GM21576 (cell line): ENCODE data around the gene FBXW10.
"Not testable (repeated sequence)": the region's sequence is repeated elsewhere in the genome, so short reads cannot be mapped to it uniquely, and the experiment has no call there.

Experiments
- ATAC-seq: cut with Tn5 transposase; IDR thresholded peaks from one replicate; pipeline ENCODE4 v1.9.1; 2021; ENCODE audit warnings: mild to moderate bottlenecking, moderate library complexity; ENCODE audit not compliant: unreplicated experiment

FBXW10 gene

DNA sequence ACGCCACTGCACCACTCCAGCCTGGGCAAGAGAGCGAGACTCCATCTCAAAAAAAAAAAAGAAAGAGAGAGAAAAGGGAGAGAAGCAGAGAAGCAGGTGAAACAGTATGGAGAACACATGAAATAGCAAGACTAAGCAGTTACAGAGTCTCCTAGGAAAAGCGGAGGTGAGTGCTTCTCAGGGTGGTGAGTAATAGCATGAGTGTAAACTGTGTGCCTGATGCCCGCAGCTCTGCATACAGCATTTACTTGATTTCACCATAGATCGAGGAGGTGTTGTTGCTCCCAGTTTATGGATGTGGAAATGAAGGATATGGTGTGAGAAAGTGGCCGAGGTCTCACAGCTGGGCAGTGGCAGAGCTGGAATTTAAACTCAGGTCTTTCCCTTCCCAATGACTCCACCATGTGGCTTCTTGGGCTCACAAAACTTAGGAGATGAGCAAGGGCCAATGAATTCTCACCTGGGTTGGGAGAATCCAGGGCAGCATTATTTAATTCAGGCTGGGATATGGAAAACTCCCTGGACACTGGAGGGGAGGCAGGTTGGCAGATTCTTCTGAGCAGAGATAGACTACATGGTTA lies 10.1 kb downstream of the FBXW10 start:
- ATAC-seq = not testable (repeated sequence)

DNA sequence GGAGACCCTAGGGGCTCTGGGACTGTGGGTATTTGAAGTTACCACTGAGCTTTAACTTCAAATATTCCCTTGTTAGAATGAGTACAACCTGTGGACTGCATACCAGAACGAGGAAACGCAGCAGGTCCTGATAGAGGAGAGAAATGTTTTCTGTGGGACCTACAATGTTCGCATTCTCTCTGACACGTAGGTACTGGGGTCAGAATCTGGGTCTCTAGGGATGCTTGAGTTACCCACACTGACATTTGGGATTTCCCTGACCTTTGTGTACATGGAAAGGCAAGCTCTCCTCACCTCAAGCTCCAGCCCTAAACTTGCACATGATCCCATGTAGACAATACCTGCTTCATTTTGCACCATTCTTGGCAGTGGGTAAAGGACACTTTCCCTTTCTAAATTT lies 12.1 kb downstream of the FBXW10 start:
- ATAC-seq = not testable (repeated sequence)

- not testable (repeated sequence) for ATAC-seq
Measured at GRCh38 chr17:18757368-18758044, 13.7 kb downstream of the FBXW10 start.

- not testable (repeated sequence) for ATAC-seq
Measured at GRCh38 chr17:18758344-18758743, 14.5 kb downstream of the FBXW10 start.

DNA sequence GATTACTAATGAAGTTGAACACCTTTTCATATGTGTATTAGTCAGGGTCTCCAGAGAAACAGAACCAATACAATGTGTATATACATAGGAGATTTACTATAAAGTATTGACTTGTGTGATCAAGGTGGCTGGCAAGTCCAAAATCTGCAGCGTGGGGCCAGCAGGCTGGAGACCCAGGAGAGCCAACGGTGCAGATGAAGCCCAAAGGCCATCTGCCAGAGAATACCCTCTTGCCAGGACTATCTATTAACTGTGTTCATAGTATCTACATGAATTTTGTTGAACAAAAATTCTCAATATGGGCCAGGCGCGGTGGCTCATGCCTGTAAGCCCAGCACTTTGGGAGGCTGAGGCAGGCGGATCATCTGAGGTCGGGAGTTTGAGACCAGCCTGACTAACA lies 16.4 kb downstream of the FBXW10 start:
- not testable (repeated sequence) for ATAC-seq

DNA sequence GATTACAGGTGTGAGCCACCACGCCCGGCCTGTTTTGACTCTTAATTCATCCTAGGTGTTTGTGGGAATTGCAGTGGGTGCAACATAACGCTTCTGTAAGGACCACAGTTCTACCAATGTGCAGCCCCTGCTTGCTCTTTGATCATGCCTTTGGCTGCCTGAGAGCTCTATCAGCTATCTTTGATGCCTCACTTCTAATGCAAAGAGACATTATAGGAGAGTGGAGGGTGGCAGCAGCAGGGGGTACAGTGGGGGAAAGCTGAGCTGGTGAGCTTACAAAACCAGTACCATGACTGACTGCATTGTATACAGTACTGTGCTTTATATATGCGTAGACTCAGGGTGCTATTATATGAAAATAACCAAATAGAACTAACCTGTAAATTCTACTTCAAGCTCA lies 26.7 kb downstream of the FBXW10 start:
- not testable (repeated sequence) for ATAC-seq

DNA sequence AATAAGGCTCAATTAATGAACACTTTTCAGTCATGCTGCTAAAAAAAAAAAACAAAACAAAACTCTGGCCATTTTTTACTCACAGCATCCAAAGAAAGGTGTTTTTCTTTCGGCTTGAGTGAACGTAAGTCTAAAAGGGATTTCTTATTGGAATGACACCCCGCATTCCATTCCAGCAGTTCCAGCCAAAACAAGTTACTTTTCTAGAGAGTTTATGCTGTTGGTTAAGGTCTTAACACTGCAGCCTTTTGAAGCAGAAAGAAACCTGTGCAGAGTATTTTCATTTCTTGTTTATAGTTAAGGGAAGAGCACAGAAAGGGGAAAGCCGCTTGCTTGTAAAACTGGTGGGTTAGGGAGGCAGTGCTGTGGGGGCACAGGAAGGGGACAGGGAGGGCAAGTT lies 27.2 kb downstream of the FBXW10 start:
- not testable (repeated sequence) for ATAC-seq

GRCh38 chr17:18772471-18772870 lies 28.6 kb downstream of the FBXW10 start:
- ATAC-seq = no peak

DNA sequence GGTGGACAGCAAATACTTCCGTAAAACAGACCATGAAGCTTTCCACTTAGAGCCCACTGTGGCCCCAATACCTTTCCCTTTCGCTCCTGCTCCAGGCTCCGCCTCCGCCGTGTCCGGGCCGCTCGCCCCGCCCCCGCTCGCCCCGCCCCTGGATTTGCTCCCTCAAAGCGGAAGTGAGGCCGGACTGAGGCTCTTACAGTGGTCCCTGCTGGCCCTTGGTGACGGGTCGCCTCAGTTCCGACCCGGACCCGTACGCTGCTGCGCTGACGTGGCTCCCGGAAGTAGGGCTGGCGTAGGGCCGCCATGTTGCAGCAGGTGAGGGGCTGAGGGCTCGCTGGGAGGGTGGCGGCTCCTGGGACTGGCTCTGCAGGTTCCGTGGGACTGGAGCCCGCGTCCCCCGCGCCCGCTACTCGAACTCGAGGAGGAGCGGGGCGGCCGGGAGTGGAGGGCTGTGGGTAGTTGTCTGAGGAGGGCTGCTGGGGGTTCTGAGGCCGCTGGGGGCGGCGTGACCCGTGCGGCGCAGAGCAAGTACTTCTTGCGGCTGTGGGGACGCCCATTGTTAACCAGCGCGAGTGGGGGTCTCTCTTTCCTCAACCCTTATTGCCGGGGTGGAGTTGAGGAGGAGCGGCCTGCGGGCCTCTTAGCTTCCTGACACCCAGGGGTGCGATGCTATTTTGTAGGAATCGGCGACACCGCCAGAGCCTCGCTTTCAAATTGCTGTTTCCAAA lies 37.3 kb downstream of the FBXW10 start, which contains the start of gene TVP23B:
TSS of gene TVP23B (plus strand) at position 193 of the 728 bp plus-strand sequence. CDS start at position 304, 111 bp downstream.
- peak; percentile 96 for ATAC-seq

- ATAC-seq = not testable (repeated sequence)
Measured at GRCh38 chr17:18781805-18782204, 38.0 kb downstream of the FBXW10 start.

- not testable (repeated sequence) for ATAC-seq
Measured at GRCh38 chr17:18785933-18786332, 42.1 kb downstream of the FBXW10 start.

- ATAC-seq = not testable (repeated sequence)
Measured at GRCh38 chr17:18786890-18787289, 43.0 kb downstream of the FBXW10 start.

DNA sequence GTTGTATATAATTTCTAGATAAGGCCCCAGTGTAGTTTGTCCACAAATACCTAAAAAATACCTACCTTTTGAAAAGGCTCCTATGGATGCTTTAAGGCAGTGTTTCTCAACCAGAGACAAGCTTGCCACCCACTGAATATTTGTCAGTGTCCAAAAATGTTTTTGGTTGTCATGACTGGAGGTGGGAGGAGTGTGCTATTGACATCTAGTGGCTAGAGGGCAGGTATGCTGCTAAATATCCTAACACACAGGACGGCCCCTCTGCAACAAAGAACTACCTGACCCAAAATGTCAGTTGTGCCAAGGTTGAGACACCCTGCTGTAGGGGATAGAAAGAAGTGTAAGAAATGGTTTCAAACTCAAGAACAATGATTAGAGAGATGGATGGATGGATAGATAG lies 47.5 kb downstream of the FBXW10 start:
- not testable (repeated sequence) for ATAC-seq

GRCh38 chr17:18794841-18795240 lies 51.0 kb downstream of the FBXW10 start:
- not testable (repeated sequence) for ATAC-seq

DNA sequence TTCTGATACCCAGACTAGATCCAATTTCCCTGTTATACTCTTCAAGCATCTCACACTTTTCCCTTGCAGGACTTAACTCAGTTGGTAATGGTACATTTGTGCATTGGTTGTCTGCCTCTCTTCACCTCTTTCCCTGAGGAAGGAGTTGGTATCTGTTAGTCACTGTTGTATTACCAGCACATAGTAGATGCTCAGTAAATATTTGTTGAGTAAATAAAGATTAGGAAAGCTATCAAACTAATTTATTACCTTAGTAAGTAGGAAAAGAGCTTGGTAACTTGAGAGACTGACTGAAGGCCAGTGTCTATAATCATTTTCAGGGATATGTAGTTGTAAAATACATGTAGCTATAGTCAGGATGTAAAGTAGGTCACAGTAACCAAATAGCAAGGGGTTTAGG lies 53.0 kb downstream of the FBXW10 start:
- not testable (repeated sequence) for ATAC-seq

DNA sequence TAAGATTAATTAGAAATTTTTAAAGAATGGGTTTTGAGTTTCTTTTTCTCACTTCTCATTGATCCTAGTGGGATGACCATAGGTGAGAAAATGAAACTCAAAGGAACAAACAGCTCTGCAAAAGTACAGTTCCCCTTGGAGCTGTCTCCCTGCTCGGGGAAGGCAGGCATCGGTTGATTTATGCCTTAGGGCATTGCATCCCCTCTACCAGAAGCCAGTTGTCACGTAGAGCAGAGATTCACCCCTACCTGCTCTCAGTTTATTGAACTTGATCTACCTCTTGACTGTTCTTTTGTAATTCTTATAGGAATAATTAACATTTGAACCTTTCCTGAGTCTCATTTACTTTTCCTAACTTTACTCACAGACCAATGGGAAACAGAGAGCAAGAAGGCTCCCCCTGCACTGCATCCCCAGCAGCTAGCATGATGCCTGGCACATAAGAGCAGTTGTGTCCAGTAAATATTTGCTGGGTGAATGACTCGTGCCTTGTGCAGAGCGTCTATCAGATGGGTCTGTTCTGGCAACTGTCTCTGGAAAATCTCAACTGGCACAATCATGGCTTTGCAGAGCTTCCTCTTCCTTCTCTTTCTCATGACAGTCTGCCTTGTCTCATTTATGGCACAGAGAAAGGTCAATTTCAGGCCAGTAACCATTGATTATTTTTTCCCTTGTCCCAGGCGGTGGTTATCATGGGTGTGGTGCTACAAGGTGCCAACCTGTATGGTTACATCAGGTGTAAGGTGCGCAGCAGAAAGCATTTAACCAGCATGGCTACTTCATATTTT lies 59.8 kb downstream of the FBXW10 start:
- ATAC-seq = not testable (repeated sequence)

GRCh38 chr17:18815924-18816323 lies 72.1 kb downstream of the FBXW10 start:
- ATAC-seq = not testable (repeated sequence)

GRCh38 chr17:18816489-18817371 lies 72.9 kb downstream of the FBXW10 start:
- ATAC-seq = not testable (repeated sequence)

DNA sequence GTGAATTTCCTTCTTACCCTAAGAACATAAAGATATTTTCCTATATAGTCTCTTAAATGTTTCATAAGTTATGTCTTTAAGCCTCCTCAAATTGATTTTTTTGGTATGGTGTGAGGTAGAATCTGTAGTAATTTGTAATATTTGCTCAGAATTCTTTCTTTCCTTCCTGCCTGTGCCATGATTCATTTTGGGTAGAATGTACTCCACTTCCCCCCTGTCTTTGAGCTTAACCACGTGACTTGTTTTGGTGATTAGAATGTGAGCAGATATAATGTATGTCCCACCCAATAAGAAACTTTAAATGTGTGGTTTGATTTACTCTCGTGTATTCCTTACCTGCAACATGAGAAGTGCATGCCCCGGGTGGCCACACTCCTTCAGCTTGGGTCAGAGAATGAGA lies 77.6 kb downstream of the FBXW10 start:
- ATAC-seq = not testable (repeated sequence)

- ATAC-seq = not testable (repeated sequence)
Measured at GRCh38 chr17:18827613-18828012, 83.8 kb downstream of the FBXW10 start.
